Tibial artery (tissue), 4 donors: ENCODE results near the gene GRIK4.

ENCODE experiments used
- DNase-seq, 2 donors: peaks; one replicate each; pipeline ENCODE4 v3.0.0-alpha.2; 2019
- H3K27ac ChIP-seq, 2 donors: fragments of 200-600 bp; sonication (generic) in 1 of 2; 1 replicate in 1 of 2; 2 replicates in 1 of 2; pipeline ENCODE4 v1.5.1; 2018 to 2019; ENCODE audit warnings: mild to moderate bottlenecking in 1 of 2
- H3K27me3 ChIP-seq, 2 donors: fragments of 200-600 bp; sonication (generic) in 1 of 2; one replicate each; pipeline versions ENCODE4 v1.5.1 to v1.6.0; 2016 to 2019
- H3K36me3 ChIP-seq, 3 donors: fragments of 200-600 bp; sonication (generic) in 2 of 3; one replicate each; pipeline ENCODE4 v1.5.1; 2016 to 2019; ENCODE audit warnings: mild to moderate bottlenecking in 2 of 3
- H3K4me1 ChIP-seq, 4 donors: fragments of 200-600 bp; sonication (generic) in 2 of 4; 1 replicate in 3 of 4; 2 replicates in 1 of 4; pipeline ENCODE4 v1.5.1; 2016 to 2019
- H3K4me3 ChIP-seq, 2 donors: fragments of 200-600 bp; sonication (generic) in 1 of 2; 1 replicate in 1 of 2; 2 replicates in 1 of 2; pipeline ENCODE4 v1.5.1; 2018 to 2019; ENCODE audit warnings: mild to moderate bottlenecking in 2 of 2
- H3K9me3 ChIP-seq, 3 donors: fragments of 200-600 bp; sonication (generic) in 1 of 3; one replicate each; pipeline ENCODE4 v1.5.1; 2016 to 2019
- CTCF ChIP-seq, 2 experiments: fragments of 200-600 bp in 1 of 2; fragments of 450-650 bp in 1 of 2; IDR thresholded peaks; one replicate each; pipeline ENCODE4 v1.5.1; 2017 to 2019; ENCODE audit warnings: antibody characterized with exemption in 2 of 2, mild to moderate bottlenecking in 1 of 2, moderate library complexity in 1 of 2
- intact Hi-C: fragments of 100-400 bp; cut with DNase I; formaldehyde crosslinking; loops from one replicate; pipeline ENCODE4 v1.15.0; 2023; ENCODE audit warnings: low total_unique reads

GRIK4 gene

GRCh38 chr11:120807414-120808150 lies 296.0 kb downstream of the GRIK4 start:
- no peaks in the 10 kb centered on the region for H3K9me3 ChIP-seq
- intact Hi-C loops: no loop called here
- peaks cover 0 to 5% (median 0%) of the 10 kb centered on the region in 4 donors for H3K4me1 ChIP-seq
- peaks cover 0 to 2% of the 10 kb centered on the region in 2 donors for H3K27me3 ChIP-seq
- DNase-seq: no peak
- H3K27ac ChIP-seq: no peak overlapping the region
- no peak for TF ChIP-seq CTCF (IDR thresholded peaks at IDR 0.05)
- no peak overlapping the region for H3K4me3 ChIP-seq
- no peaks in the 10 kb centered on the region for H3K36me3 ChIP-seq

- intact Hi-C loops: no loop called here
- no peak overlapping the region for H3K27ac ChIP-seq
- no peaks in the 10 kb centered on the region for H3K27me3 ChIP-seq
- H3K9me3 ChIP-seq: no peaks in the 10 kb centered on the region
- no peak for DNase-seq
- H3K4me3 ChIP-seq: no peak overlapping the region
- no peak for TF ChIP-seq CTCF (IDR thresholded peaks at IDR 0.05)
- no peaks in the 10 kb centered on the region for H3K36me3 ChIP-seq
- H3K4me1 ChIP-seq: peaks cover 0 to 5% (median 0%) of the 10 kb centered on the region in 4 donors
Observed at GRCh38 chr11:120808616-120809050, 297.1 kb downstream of the GRIK4 start.

- H3K4me1 ChIP-seq: peaks cover 0 to 5% (median 0%) of the 10 kb centered on the region in 4 donors
- no peak overlapping the region for H3K27ac ChIP-seq
- H3K36me3 ChIP-seq: no peaks in the 10 kb centered on the region
- DNase-seq: no peak
- intact Hi-C loops: no loop called here
- no peak overlapping the region for H3K4me3 ChIP-seq
- H3K27me3 ChIP-seq: no peaks in the 10 kb centered on the region
- TF ChIP-seq CTCF (IDR thresholded peaks at IDR 0.05): no peak
- H3K9me3 ChIP-seq: no peaks in the 10 kb centered on the region
Observed at GRCh38 chr11:120810251-120810650, 298.7 kb downstream of the GRIK4 start.

- H3K27ac ChIP-seq: no peak overlapping the region
- no peaks in the 10 kb centered on the region for H3K36me3 ChIP-seq
- no peak for DNase-seq
- H3K27me3 ChIP-seq: no peaks in the 10 kb centered on the region
- peaks cover 0 to 7% (median 3%) of the 10 kb centered on the region in 4 donors for H3K4me1 ChIP-seq
- H3K4me3 ChIP-seq: no peak overlapping the region
- TF ChIP-seq CTCF (IDR thresholded peaks at IDR 0.05): no peak
- no peaks in the 10 kb centered on the region for H3K9me3 ChIP-seq
- intact Hi-C loops: no loop called here
Observed at GRCh38 chr11:120811199-120811598, 299.7 kb downstream of the GRIK4 start.

GRCh38 chr11:120811731-120812130 lies 300.2 kb downstream of the GRIK4 start:
- DNase-seq: no peak
- intact Hi-C loops: no loop called here
- Histone ChIP-seq H3K4me1 (peaks cover 0 to 11% (median 3%) of the 10 kb centered on the region in 4 donors), H3K36me3 (no peaks in the 10 kb centered on the region), H3K4me3 (no peak overlapping the region), H3K27ac (no peak overlapping the region), H3K9me3 (no peaks in the 10 kb centered on the region), H3K27me3 (no peaks in the 10 kb centered on the region)
- no peak for TF ChIP-seq CTCF (IDR thresholded peaks at IDR 0.05)
